ENCODE measurements around the gene EIF3F. TPM values are rescaled to one million over a fixed set of nuclear protein-coding genes. Genes with fewer than 3 reads are reported as not detected.

EIF3F gene
- total and polyA plus RNA-seq, 8 donors: 102 to 580 (median 189) TPM

DNA sequence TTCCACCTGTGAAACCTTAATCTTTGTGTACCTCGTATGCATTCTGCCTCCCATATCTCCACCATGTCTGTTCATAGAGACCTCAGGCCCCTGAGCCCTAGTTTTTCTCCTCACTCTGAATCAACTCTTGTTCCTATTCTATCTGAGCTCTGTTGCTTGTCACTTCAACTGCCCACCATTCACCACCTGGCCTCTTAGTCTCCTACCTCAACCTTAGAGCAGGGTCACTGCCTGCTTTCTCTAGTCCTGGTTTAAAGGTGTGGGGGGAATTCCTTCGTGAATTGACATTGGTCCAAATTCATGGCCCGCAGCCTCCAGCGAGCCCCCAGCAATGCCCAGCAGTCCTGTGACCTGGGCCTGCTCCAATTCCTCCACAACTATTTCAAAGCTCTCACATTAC lies 54.4 kb downstream of the EIF3F start:
- no peaks in the 10 kb centered on the region for H3K36me3 ChIP-seq
- H3K27me3 ChIP-seq: no peaks in the 10 kb centered on the region
- H3K4me3 ChIP-seq: no peak overlapping the region
- H3K4me1 ChIP-seq: no peaks in the 10 kb centered on the region
- intact Hi-C loops (cut with DNase I; ENCODE audit: low total_unique reads): no loop called here
- no peak overlapping the region for H3K27ac ChIP-seq
- no peak for DNase-seq
- no peak for TF ChIP-seq POLR2AphosphoS5 (IDR thresholded peaks at IDR 0.05)
- TF ChIP-seq POLR2A (IDR thresholded peaks at IDR 0.05): no peak
- TF ChIP-seq EP300 (IDR thresholded peaks at IDR 0.05): no peak
- TF ChIP-seq, protein P1, sequence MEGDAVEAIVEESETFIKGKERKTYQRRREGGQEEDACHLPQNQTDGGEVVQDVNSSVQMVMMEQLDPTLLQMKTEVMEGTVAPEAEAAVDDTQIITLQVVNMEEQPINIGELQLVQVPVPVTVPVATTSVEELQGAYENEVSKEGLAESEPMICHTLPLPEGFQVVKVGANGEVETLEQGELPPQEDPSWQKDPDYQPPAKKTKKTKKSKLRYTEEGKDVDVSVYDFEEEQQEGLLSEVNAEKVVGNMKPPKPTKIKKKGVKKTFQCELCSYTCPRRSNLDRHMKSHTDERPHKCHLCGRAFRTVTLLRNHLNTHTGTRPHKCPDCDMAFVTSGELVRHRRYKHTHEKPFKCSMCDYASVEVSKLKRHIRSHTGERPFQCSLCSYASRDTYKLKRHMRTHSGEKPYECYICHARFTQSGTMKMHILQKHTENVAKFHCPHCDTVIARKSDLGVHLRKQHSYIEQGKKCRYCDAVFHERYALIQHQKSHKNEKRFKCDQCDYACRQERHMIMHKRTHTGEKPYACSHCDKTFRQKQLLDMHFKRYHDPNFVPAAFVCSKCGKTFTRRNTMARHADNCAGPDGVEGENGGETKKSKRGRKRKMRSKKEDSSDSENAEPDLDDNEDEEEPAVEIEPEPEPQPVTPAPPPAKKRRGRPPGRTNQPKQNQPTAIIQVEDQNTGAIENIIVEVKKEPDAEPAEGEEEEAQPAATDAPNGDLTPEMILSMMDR (IDR thresholded peaks at IDR 0.05): no peak
- no peaks in the 10 kb centered on the region for H3K9me3 ChIP-seq
- WGBS, 5 donors: 79 to 95% (median 85%) methylated on average over 4 of the region's 4 CpGs

DNA sequence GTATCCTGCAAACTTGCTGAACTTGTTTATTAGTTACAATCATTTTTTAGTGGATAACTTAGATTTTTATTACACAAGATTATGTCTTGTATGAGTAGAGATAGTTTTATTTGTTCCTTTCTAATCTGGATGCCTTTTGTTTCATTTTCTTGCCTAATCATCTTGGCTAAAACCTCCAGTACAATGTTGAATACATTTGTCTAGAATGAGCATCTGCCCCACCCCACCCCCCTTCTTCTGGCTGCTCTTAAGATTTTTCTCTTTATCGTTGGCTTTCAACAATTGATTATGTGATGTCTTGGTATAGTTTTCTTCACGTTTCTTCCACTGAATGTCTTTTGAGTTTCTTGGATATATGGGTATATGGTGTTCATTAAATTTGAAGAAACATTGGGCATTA lies 56.6 kb downstream of the EIF3F start:
- Histone ChIP-seq H3K9me3 (no peaks in the 10 kb centered on the region), H3K27ac (no peak overlapping the region)

DNA sequence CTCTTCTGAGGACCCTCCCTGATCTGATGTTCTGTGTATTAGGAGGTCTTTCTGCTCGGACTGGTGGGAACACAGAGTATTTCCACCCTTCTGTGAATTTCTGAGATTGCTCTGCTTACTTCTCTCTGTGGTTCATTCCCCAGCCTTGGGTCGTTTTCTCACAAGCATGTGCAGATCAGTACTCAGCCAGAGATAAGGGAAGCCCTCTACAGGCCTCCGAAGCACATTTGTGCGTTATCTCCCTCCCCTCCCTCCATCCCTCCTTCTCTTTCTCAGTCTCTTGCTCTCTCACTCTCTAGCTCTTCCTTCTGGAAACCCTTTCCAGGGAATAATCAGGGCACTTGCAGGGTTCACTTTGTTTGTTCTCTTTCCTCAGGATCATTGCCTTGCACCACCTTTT lies 58.7 kb downstream of the EIF3F start:
- Histone ChIP-seq H3K4me1 (no peaks in the 10 kb centered on the region), H3K27me3 (no peaks in the 10 kb centered on the region), H3K9me3 (no peaks in the 10 kb centered on the region), H3K36me3 (no peaks in the 10 kb centered on the region), H3K4me3 (no peak overlapping the region), H3K27ac (no peak overlapping the region)
- intact Hi-C loops (cut with DNase I; ENCODE audit: low total_unique reads): no loop called here
- DNase-seq: no peak
- no peak for TF ChIP-seq POLR2A (IDR thresholded peaks at IDR 0.05)
- TF ChIP-seq, protein P1 (IDR thresholded peaks at IDR 0.05): no peak
- TF ChIP-seq EP300 (IDR thresholded peaks at IDR 0.05): no peak
- TF ChIP-seq POLR2AphosphoS5 (IDR thresholded peaks at IDR 0.05): no peak
- 35 to 58% (median 45%) methylated on average over 4 of the region's 4 CpGs for WGBS, 5 donors

More for the DNA sequence above, 56.6 kb downstream of the EIF3F start:
- TF ChIP-seq, protein P1 (IDR thresholded peaks at IDR 0.05): no peak
- no peak for TF ChIP-seq EP300 (IDR thresholded peaks at IDR 0.05)
- TF ChIP-seq POLR2AphosphoS5 (IDR thresholded peaks at IDR 0.05): no peak
- no peak for TF ChIP-seq POLR2A (IDR thresholded peaks at IDR 0.05)
- no peaks in the 10 kb centered on the region for H3K36me3 ChIP-seq
- intact Hi-C loops (cut with DNase I; ENCODE audit: low total_unique reads): no loop called here
- H3K4me3 ChIP-seq: no peak overlapping the region
- H3K4me1 ChIP-seq: no peaks in the 10 kb centered on the region
- no peaks in the 10 kb centered on the region for H3K27me3 ChIP-seq
- no peak for DNase-seq
- WGBS, 5 donors: 49 to 86% (median 67%) methylated on average over 2 of the region's 2 CpGs

DNA sequence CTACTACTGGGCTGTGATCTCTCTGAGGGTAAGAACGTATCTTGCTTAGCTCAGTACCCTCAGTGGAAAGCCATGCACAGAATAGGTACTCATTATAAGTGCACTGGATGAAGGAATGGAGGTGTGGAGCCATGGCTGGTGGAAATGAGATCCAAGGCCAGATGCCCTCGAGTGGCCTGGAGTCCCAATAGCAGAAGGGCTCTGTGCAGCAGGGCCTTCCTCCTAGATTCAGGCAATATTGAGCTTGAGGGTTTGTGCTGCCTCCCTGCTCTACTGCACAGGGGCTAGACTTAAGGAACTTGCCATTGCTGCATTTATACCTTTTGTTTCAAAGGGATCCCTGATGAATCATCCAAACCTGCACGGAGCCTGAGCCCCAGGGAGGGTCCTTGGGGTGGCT lies 60.2 kb downstream of the EIF3F start:
- Histone ChIP-seq H3K9me3 (no peaks in the 10 kb centered on the region), H3K4me3 (no peak overlapping the region), H3K36me3 (no peaks in the 10 kb centered on the region), H3K4me1 (no peaks in the 10 kb centered on the region), H3K27me3 (no peaks in the 10 kb centered on the region), H3K27ac (no peak overlapping the region)
- DNase-seq: no peak
- TF ChIP-seq POLR2AphosphoS5 (IDR thresholded peaks at IDR 0.05): no peak
- TF ChIP-seq EP300 (IDR thresholded peaks at IDR 0.05): no peak
- intact Hi-C loops (cut with DNase I; ENCODE audit: low total_unique reads): no loop called here
- 57 to 100% (median 65%) methylated on average over 1 to 3 of the region's 3 CpGs for WGBS, 5 donors

DNA sequence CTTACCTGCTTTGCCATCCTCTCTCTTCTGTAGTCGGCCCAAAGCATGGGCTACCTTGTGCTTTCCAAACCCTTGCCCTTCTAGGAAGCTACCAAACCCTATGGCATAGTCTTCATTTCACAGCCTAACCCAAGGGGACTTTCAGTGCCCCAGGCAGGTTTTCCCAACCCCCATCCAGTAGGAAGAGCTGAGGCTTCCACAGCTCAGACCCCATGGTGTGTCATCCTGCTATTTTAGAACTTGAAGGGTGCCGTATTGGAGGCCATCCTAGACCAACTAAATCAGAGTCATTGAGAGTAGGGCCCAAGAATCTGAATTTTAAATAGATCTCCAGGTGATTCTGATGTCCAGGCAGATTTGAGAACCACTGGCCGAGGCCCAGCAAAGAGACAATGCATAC lies 61.9 kb downstream of the EIF3F start:
- Histone ChIP-seq H3K9me3 (no peaks in the 10 kb centered on the region), H3K36me3 (no peaks in the 10 kb centered on the region), H3K4me3 (no peak overlapping the region), H3K27ac (no peak overlapping the region), H3K27me3 (no peaks in the 10 kb centered on the region), H3K4me1 (no peaks in the 10 kb centered on the region)
- WGBS, 5 donors: 82 to 92% (median 90%) methylated on average over 3 of the region's 3 CpGs
- no peak for TF ChIP-seq POLR2A (IDR thresholded peaks at IDR 0.05)
- no peak for TF ChIP-seq POLR2AphosphoS5 (IDR thresholded peaks at IDR 0.05)
- TF ChIP-seq, protein P1 (IDR thresholded peaks at IDR 0.05): no peak
- no peak for TF ChIP-seq EP300 (IDR thresholded peaks at IDR 0.05)
- peak in 1 of 2 donors; percentile 9 for DNase-seq
- intact Hi-C loops (cut with DNase I; ENCODE audit: low total_unique reads): no loop called here

All from stomach (tissue), 9 donors.